ENCODE results near the gene MARCHF4.
A peak's percentile ranks its signal among the peaks of the same experiment; 100 is the strongest.

MARCHF4 gene

GRCh38 chr2:216413882-216414281, 41.6 kb upstream of the MARCHF4 start:
- no peak overlapping the region for H3K4me3 ChIP-seq (ENCODE audit: low read depth, low read length)
- no peak for TF ChIP-seq CTCF (IDR thresholded peaks at IDR 0.05; ENCODE audit: low read depth, low read length)

- peak within 1 kb of the TSS; percentile 69 for H3K4me3 ChIP-seq (ENCODE audit: low read depth, low read length)
- no peak for TF ChIP-seq CTCF (IDR thresholded peaks at IDR 0.05; ENCODE audit: low read depth, low read length)
These were observed 40.0 kb upstream of the MARCHF4 start, which contains the start of gene SMARCAL1 for GRCh38 chr2:216412022-216412999. Gene SMARCAL1, plus strand, starts transcription at chr2:216412484. Its CDS starts 2,221 bp downstream, at chr2:216414705.

GRCh38 chr2:216410550-216410949, 38.3 kb upstream of the MARCHF4 start:
- H3K4me3 ChIP-seq (ENCODE audit: low read depth, low read length), result no peak overlapping the region
- no peak for TF ChIP-seq CTCF (IDR thresholded peaks at IDR 0.05; ENCODE audit: low read depth, low read length)

- H3K4me3 ChIP-seq (ENCODE audit: low read depth, low read length), result no peak overlapping the region
- no peak for TF ChIP-seq CTCF (IDR thresholded peaks at IDR 0.05; ENCODE audit: low read depth, low read length)
These were observed 36.4 kb upstream of the MARCHF4 start for GRCh38 chr2:216408426-216409290.

GRCh38 chr2:216406826-216407225, 34.5 kb upstream of the MARCHF4 start:
- no peak overlapping the region for H3K4me3 ChIP-seq (ENCODE audit: low read depth, low read length)
- no peak for TF ChIP-seq CTCF (IDR thresholded peaks at IDR 0.05; ENCODE audit: low read depth, low read length)

GRCh38 chr2:216405588-216405987, 33.3 kb upstream of the MARCHF4 start:
- TF ChIP-seq CTCF (IDR thresholded peaks at IDR 0.05; ENCODE audit: low read depth, low read length), result no peak
- no peak overlapping the region for H3K4me3 ChIP-seq (ENCODE audit: low read depth, low read length)
